ENCODE measurements around the gene NFATC1.

Gene NFATC1

GRCh38 chr18:79559436-79559835 lies 163.7 kb downstream of the NFATC1 start:
- DNase-seq: no peak

- no peak for DNase-seq
These were observed 164.5 kb downstream of the NFATC1 start for GRCh38 chr18:79560042-79560860.

- DNase-seq: no peak
These were observed 165.1 kb downstream of the NFATC1 start for GRCh38 chr18:79560861-79561210.

GRCh38 chr18:79563949-79564348 lies 168.2 kb downstream of the NFATC1 start:
- DNase-seq: no peak

GRCh38 chr18:79564441-79564840 lies 168.7 kb downstream of the NFATC1 start:
- no peak for DNase-seq

- DNase-seq: no peak
These were observed 171.2 kb downstream of the NFATC1 start for GRCh38 chr18:79566771-79567431.

GRCh38 chr18:79567481-79568147 lies 171.9 kb downstream of the NFATC1 start:
- peak; percentile 97 for DNase-seq

- DNase-seq: no peak
These were observed 172.9 kb downstream of the NFATC1 start for GRCh38 chr18:79568543-79569205.

- DNase-seq: no peak
These were observed 174.0 kb downstream of the NFATC1 start for GRCh38 chr18:79569720-79570119.

GRCh38 chr18:79570266-79571201 lies 174.8 kb downstream of the NFATC1 start:
- peak; percentile 96 for DNase-seq

GRCh38 chr18:79571211-79572092 lies 175.7 kb downstream of the NFATC1 start:
- no peak for DNase-seq

GRCh38 chr18:79572093-79572780 lies 176.5 kb downstream of the NFATC1 start:
- DNase-seq: no peak

GRCh38 chr18:79572848-79573451 lies 177.2 kb downstream of the NFATC1 start:
- DNase-seq: no peak

GRCh38 chr18:79573921-79574491 lies 178.3 kb downstream of the NFATC1 start:
- no peak for DNase-seq

- no peak for DNase-seq
These were observed 179.3 kb downstream of the NFATC1 start for GRCh38 chr18:79574938-79575525.

GRCh38 chr18:79575891-79576685 lies 180.4 kb downstream of the NFATC1 start:
- DNase-seq: peak; percentile 72

GRCh38 chr18:79576686-79577351 lies 181.1 kb downstream of the NFATC1 start:
- no peak for DNase-seq

Data from fibroblast of skin of right biceps (primary cell).